GM23248 (cell line): ENCODE data around the gene CDH22.

Experiments used
- EZH2 ChIP-seq: fragments of 200-600 bp; sonication (generic); IDR thresholded peaks from 2 replicates; pipeline ENCODE4 v1.6.1; 2018; ENCODE audit warnings: antibody characterized with exemption, mild to moderate bottlenecking; ENCODE audit not compliant: insufficient read depth, poor library complexity, severe bottlenecking
- EZH2phosphoT487 ChIP-seq: fragments of 200-600 bp; sonication (generic); IDR thresholded peaks from 2 replicates; pipeline ENCODE4 v1.6.1; 2018; ENCODE audit warnings: antibody characterized with exemption, moderate library complexity, mild to moderate bottlenecking, low read depth; ENCODE audit not compliant: insufficient read depth

DNA sequence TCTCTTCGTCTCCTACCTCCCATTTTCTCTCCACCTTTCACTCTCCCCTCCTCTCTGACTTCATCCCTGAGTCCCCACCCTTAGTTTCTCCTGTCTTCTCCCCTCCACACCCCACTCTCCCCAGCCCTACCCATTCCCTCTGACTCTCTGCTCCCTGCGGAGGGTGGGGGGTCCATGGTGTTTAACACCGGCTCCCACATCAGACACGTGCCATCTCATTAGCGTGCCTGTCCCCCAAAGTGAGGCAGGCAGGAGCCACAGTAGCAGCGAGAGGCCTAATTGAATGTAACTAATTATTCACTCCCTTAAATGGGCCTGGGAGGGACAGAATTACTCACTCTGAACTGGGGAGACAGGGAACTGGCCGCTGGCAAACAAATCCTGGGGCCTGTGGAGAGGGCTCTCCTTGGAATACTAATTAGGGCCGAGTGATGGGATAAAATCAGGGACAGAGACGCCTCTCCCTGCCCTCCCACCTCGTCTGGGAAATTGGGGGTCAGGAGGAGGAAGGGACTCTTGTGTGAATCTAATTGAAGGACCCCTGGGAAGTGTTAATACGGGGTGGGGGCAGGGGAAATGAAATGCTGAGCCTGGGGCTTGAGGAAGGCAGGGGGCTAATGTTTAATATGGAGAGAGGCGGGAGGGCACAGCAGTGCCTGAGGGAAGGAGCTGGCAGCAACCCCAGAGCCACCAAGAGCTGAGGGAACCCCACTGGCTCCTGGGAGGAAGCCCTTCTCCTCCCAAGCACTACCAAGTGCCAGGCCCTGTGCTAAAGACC lies 172.3 kb downstream of the CDH22 start:
- TF ChIP-seq EZH2phosphoT487 (no peak), EZH2 (no peak)
